Neural cell (in vitro differentiated cells): ENCODE data around the gene MGAT5. TPM values are rescaled to one million over a fixed set of nuclear protein-coding genes. Genes with fewer than 3 reads are reported as not detected.

ENCODE experiments used
- H2AFZ ChIP-seq: fragments of 200-600, 300-800 bp; sonication (generic), shearing (Covaris generic); 2 replicates; pipeline ENCODE4 v1.6.0; 2014; ENCODE audit warnings: low read depth, mild to moderate bottlenecking, antibody characterized with exemption, low read length, moderate library complexity
- H3F3A ChIP-seq: fragments of 200-600 bp; shearing (Covaris generic); 2 replicates; pipeline ENCODE4 v1.6.1; 2016; ENCODE audit warnings: mild to moderate bottlenecking, moderate library complexity, mixed read lengths, antibody characterized with exemption, low read length; ENCODE audit not compliant: insufficient read depth, poor library complexity, severe bottlenecking
- H3K27ac ChIP-seq: fragments of 200-600, 300-800 bp; sonication (generic), shearing (Covaris generic); 2 replicates; pipeline ENCODE4 v1.5.1; 2014; ENCODE audit warnings: mild to moderate bottlenecking, low read length, moderate library complexity
- H3K27me3 ChIP-seq: fragments of 300-800, 200-600 bp; sonication (generic), shearing (Covaris generic); 2 replicates; pipeline ENCODE4 v1.6.0; 2014; ENCODE audit warnings: mild to moderate bottlenecking, low read depth, low read length, moderate library complexity; ENCODE audit not compliant: insufficient read depth
- H3K36me3 ChIP-seq: fragments of 300-800, 200-600 bp; sonication (generic), shearing (Covaris generic); 2 replicates; pipeline ENCODE4 v1.5.1; 2014; ENCODE audit warnings: mild to moderate bottlenecking, antibody characterized with exemption, low read length, moderate library complexity; ENCODE audit not compliant: insufficient read depth
- H3K4me2 ChIP-seq: fragments of 300-800, 200-600 bp; sonication (generic), shearing (Covaris generic); 2 replicates; pipeline ENCODE4 v1.6.0; 2014; ENCODE audit warnings: mild to moderate bottlenecking, low read length
- H3K4me3 ChIP-seq: fragments of 300-800, 200-600 bp; sonication (generic), shearing (Covaris generic); 2 replicates; pipeline ENCODE4 v1.5.1; 2014; ENCODE audit warnings: mild to moderate bottlenecking, low read length, moderate library complexity
- H3K79me2 ChIP-seq: fragments of 200-600 bp; shearing (Covaris generic); replicated peaks from 2 replicates; pipeline ENCODE4 v1.6.0; 2014; ENCODE audit warnings: mild to moderate bottlenecking, low read length, moderate library complexity; ENCODE audit not compliant: insufficient read depth
- H3K9ac ChIP-seq: fragments of 300-800, 200-600 bp; sonication (generic), shearing (Covaris generic); 2 replicates; pipeline ENCODE4 v1.6.1; 2016; ENCODE audit warnings: mild to moderate bottlenecking, low read length, mixed read lengths
- H3K9me2 ChIP-seq: fragments of 200-600 bp; shearing (Covaris generic); 2 replicates; pipeline ENCODE4 v1.6.1; 2016; ENCODE audit warnings: mild to moderate bottlenecking, low read length, mixed read lengths; ENCODE audit not compliant: insufficient read depth
- H3K9me3 ChIP-seq: fragments of 200-600, 300-800 bp; sonication (generic), shearing (Covaris generic); 2 replicates; pipeline ENCODE4 v1.6.1; 2016; ENCODE audit warnings: mild to moderate bottlenecking, mixed run types, low read length, moderate library complexity, mixed read lengths
- H4K20me1 ChIP-seq: fragments of 200-600 bp; shearing (Covaris generic); 2 replicates; pipeline ENCODE4 v1.6.1; 2016; ENCODE audit warnings: mild to moderate bottlenecking, mixed run types; ENCODE audit not compliant: insufficient read depth
- EP300 ChIP-seq: fragments of 450-650 bp; conservative IDR thresholded peaks from 2 replicates; pipeline ENCODE4 v1.6.1; 2014; ENCODE audit warnings: antibody characterized with exemption, mild to moderate bottlenecking, moderate library complexity; ENCODE audit not compliant: poor library complexity, severe bottlenecking
- EZH2 ChIP-seq: fragments of 200-600, 300-800 bp; shearing (Covaris generic), sonication (generic); IDR thresholded peaks from 2 replicates; pipeline ENCODE4 v1.6.1; 2014; ENCODE audit warnings: antibody characterized with exemption, low read length, borderline replicate concordance, mild to moderate bottlenecking; ENCODE audit not compliant: insufficient read depth, poor library complexity, severe bottlenecking
- MXI1 ChIP-seq: fragments of 450-650 bp; conservative IDR thresholded peaks from 2 replicates; pipeline ENCODE4 v1.6.1; 2014; ENCODE audit warnings: antibody characterized with exemption, mild to moderate bottlenecking; ENCODE audit not compliant: poor library complexity, severe bottlenecking
- POLR2AphosphoS5 ChIP-seq: IDR thresholded peaks from 2 replicates; pipeline ENCODE4 v1.6.1; 2012
- RAD21 ChIP-seq: fragments of 450-650 bp; conservative IDR thresholded peaks from 2 replicates; pipeline ENCODE4 v1.6.1; 2014; ENCODE audit warnings: antibody characterized with exemption, mild to moderate bottlenecking, moderate library complexity
- REST ChIP-seq: IDR thresholded peaks from 2 replicates; pipeline ENCODE4 v1.6.1; 2012; ENCODE audit warnings: borderline replicate concordance
- SMC3 ChIP-seq: fragments of 450-650 bp; conservative IDR thresholded peaks from 2 replicates; pipeline ENCODE4 v1.6.1; 2014; ENCODE audit warnings: antibody characterized with exemption, mild to moderate bottlenecking, moderate library complexity; ENCODE audit not compliant: poor library complexity
- TAF1 ChIP-seq: IDR thresholded peaks from 2 replicates; pipeline ENCODE4 v1.6.1; 2012; ENCODE audit warnings: low read depth
- polyA plus RNA-seq: library from polyadenylated mRNA; depleted of rRNA; stranded (reverse); fragments of >200 nt; gene quantifications from 2 replicates; pipeline ENCODE4 v1.2.3, GENCODE V29; 2014
- TF ChIP-seq, protein P1 (sequence below): fragments of 450-650 bp; IDR thresholded peaks from 2 replicates; pipeline ENCODE4 v1.5.1; 2014; ENCODE audit warnings: antibody characterized with exemption, mild to moderate bottlenecking, moderate library complexity; ENCODE audit not compliant: poor library complexity, severe bottlenecking

Gene MGAT5
- polyA plus RNA-seq, 1 donor from 2014 or later, result 40.9 TPM

GRCh38 chr2:134282629-134283400 lies 28.9 kb downstream of the MGAT5 start:
- H3K9me2 ChIP-seq, result no peaks in the 10 kb centered on the region
- H3K4me2 ChIP-seq, result no peak overlapping the region

GRCh38 chr2:134283661-134284060 lies 29.8 kb downstream of the MGAT5 start:
- Histone ChIP-seq H3K9ac (no peak overlapping the region), H3F3A (no peaks in the 10 kb centered on the region), H3K79me2 (no peaks in the 10 kb centered on the region), H3K4me3 (no peak overlapping the region), H3K36me3 (no peaks in the 10 kb centered on the region), H3K9me3 (no peaks in the 10 kb centered on the region), H3K9me2 (no peaks in the 10 kb centered on the region), H3K27me3 (no peaks in the 10 kb centered on the region), H4K20me1 (no peaks in the 10 kb centered on the region), H2AFZ (no peak overlapping the region), H3K4me2 (no peak overlapping the region), H3K27ac (no peak overlapping the region)
- TF ChIP-seq RAD21 (no peak), REST (no peak), SMC3 (no peak), EZH2 (no peak), MXI1 (no peak)
- TF ChIP-seq, protein P1, sequence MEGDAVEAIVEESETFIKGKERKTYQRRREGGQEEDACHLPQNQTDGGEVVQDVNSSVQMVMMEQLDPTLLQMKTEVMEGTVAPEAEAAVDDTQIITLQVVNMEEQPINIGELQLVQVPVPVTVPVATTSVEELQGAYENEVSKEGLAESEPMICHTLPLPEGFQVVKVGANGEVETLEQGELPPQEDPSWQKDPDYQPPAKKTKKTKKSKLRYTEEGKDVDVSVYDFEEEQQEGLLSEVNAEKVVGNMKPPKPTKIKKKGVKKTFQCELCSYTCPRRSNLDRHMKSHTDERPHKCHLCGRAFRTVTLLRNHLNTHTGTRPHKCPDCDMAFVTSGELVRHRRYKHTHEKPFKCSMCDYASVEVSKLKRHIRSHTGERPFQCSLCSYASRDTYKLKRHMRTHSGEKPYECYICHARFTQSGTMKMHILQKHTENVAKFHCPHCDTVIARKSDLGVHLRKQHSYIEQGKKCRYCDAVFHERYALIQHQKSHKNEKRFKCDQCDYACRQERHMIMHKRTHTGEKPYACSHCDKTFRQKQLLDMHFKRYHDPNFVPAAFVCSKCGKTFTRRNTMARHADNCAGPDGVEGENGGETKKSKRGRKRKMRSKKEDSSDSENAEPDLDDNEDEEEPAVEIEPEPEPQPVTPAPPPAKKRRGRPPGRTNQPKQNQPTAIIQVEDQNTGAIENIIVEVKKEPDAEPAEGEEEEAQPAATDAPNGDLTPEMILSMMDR, result no peak

More at GRCh38 chr2:134282629-134283400, 28.9 kb downstream of the MGAT5 start:
- no peak overlapping the region for H3K9ac ChIP-seq
- H3K36me3 ChIP-seq, result no peaks in the 10 kb centered on the region
- H3F3A ChIP-seq, result no peaks in the 10 kb centered on the region
- no peak overlapping the region for H3K4me3 ChIP-seq
- no peak overlapping the region for H3K27ac ChIP-seq
- TF ChIP-seq SMC3 (no peak), TAF1 (no peak), MXI1 (no peak), POLR2AphosphoS5 (no peak), REST (no peak), EP300 (no peak), EZH2 (no peak), RAD21 (no peak)
- TF ChIP-seq, protein P1, result no peak
- H3K27me3 ChIP-seq, result no peaks in the 10 kb centered on the region
- H3K9me3 ChIP-seq, result no peaks in the 10 kb centered on the region
- H4K20me1 ChIP-seq, result no peaks in the 10 kb centered on the region
- no peak overlapping the region for H2AFZ ChIP-seq
- H3K79me2 ChIP-seq, result no peaks in the 10 kb centered on the region
